MG63 (cell line): ENCODE data around the gene CCDC120. TPM values are rescaled to one million over a fixed set of nuclear protein-coding genes. Genes with fewer than 3 reads are reported as not detected.
A peak's percentile ranks its signal among the peaks of the same experiment; 100 is the strongest.

ENCODE experiments used
- DNase-seq: peaks from one replicate; pipeline ENCODE4 v3.0.0-alpha.2; 2020
- H3K27me3 ChIP-seq: fragments of 250-450 bp; sonication (Bioruptor Pico); 2 replicates; pipeline ENCODE4 v1.5.1; 2020; ENCODE audit warnings: mild to moderate bottlenecking, moderate library complexity
- H3K36me3 ChIP-seq: fragments of 250-450 bp; sonication (Bioruptor Pico); 2 replicates; pipeline ENCODE4 v1.5.1; 2020; ENCODE audit warnings: mild to moderate bottlenecking, moderate library complexity
- H3K4me3 ChIP-seq: fragments of 250-450 bp; sonication (Bioruptor Pico); 2 replicates; pipeline ENCODE4 v1.5.1; 2020; ENCODE audit warnings: mild to moderate bottlenecking, moderate library complexity
- H3K9me3 ChIP-seq: fragments of 250-450 bp; sonication (Bioruptor Pico); 2 replicates; pipeline ENCODE4 v1.5.1; 2020; ENCODE audit warnings: mild to moderate bottlenecking, moderate library complexity
- total RNA-seq: library from RNA; depleted of rRNA; stranded (reverse); fragments of >200 nt; shearing (Covaris generic); gene quantifications from 2 replicates; pipeline ENCODE4 v1.2.3, GENCODE V29; 2014; ENCODE audit warnings: low replicate concordance

The CCDC120 gene
- total RNA-seq, 1 experiment from 2014 or later = 0.59 TPM

- peak; percentile 91 for DNase-seq
- Histone ChIP-seq H3K27me3 (no peaks in the 10 kb centered on the region), H3K36me3 (no peaks in the 10 kb centered on the region; the same call in none of the 2 replicates), H3K4me3 (peak within 1 kb of the TSS; percentile 73), H3K9me3 (no peaks in the 10 kb centered on the region)
Observed at GRCh38 chrX:49073601-49074575, 15.1 kb downstream of the CCDC120 start, which contains the start of gene PRAF2. TSS of gene PRAF2 (minus strand) at chrX:49074002. CDS start at chrX:49073987, 15 bp downstream.

DNA sequence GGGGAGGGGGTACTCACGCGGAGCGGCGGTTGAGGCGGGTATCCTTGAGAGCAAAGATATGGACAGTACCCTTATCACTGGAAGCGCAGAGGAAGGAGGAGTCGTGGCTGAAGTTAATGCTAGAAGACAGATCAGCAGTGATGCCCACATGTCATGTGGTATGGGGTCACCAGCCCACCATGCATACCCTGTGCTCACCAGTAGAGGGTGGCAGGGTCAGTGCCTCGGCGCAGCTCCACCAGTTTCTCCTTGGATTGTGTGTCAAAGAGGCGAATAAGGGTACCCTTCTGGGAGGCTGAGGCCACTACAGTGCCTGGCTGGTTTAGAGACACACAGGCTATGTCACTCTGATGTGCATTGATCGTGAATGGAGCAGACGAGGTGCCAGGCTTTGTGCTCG is 16.5 kb downstream of the CCDC120 start:
- Histone ChIP-seq H3K9me3 (no peaks in the 10 kb centered on the region), H3K36me3 (no peaks in the 10 kb centered on the region; the same call in none of the 2 replicates), H3K4me3 (no peak overlapping the region), H3K27me3 (no peaks in the 10 kb centered on the region)
- DNase-seq = no peak

DNA sequence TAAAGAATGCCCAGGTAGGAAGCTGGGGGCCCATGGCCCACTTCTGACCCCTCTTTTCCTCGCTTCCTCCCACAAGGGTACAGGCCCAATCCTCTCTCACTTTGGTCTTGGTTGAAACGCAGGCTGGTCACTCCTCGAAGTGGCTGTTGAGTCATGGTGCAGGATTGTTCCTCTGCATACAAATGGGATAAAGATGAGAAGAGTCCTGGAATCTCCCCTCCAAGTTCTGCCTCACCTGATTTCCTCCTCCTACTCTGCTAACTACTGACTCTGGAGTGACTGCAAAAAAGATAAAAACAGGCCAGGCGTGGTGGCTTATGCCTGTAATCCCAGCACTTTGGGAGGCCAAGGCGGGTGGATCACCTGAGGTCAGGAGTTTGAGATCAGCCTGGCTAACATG is 19.1 kb downstream of the CCDC120 start:
- Histone ChIP-seq H3K27me3 (no peaks in the 10 kb centered on the region), H3K36me3 (no peaks in the 10 kb centered on the region; the same call in none of the 2 replicates), H3K9me3 (no peaks in the 10 kb centered on the region), H3K4me3 (no peak overlapping the region)
- no peak for DNase-seq

DNA sequence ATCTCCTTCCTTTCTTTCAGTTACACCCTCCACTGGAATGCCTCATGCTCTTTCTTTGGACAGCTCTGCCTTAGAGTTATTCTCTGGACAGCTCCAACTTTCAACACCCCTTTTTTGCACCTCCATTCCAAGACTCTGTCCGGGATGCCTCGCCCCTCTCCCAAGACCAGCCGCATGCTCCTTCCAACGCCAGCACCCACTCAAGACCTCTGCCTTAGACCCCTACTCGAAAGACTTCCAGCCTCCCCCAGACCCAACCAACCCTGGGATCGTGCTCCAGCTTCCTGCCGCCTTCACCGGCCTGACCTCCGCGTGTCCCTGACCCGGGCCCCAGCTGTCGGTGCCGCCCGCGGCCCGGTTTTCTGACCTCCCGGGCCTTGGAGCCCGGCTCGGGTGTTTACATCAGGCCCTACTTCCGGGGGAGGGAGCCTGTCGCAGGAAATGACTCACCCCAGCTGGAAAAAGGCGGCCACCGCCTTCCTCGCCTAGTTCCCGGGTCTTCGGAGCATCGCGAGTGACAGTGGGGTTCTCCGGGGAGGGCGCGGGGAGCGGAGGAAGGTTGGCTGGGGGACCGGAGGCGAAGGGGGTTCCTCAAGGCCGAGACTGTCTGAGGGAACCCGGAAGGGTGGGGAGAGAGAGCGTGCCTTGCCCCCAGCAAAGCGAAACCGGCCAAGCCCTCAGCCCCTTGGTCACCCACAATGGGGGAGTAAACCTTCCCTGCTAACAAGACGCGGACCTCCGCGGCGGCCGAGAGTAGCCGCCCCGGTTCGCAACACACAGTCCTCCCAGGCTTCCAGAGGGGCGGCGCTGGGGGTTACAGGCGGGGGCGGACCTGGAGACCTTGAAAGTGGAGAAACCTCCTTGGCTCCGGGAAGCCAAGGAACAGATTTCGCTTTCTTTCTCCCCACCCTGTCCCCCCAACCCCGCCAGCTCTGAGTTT is 21.0 kb downstream of the CCDC120 start, which contains the start of gene WDR45:
WDR45 (minus strand) TSS at position 399 of the 940 bp plus-strand sequence. CDS start 1,792 bp downstream, outside the sequence.
- Histone ChIP-seq H3K36me3 (no peaks in the 10 kb centered on the region; the same call in 1 of the 2 replicates), H3K27me3 (no peaks in the 10 kb centered on the region), H3K4me3 (peak within 1 kb of the TSS; percentile 83), H3K9me3 (no peaks in the 10 kb centered on the region)
- DNase-seq = peak; percentile 80

DNA sequence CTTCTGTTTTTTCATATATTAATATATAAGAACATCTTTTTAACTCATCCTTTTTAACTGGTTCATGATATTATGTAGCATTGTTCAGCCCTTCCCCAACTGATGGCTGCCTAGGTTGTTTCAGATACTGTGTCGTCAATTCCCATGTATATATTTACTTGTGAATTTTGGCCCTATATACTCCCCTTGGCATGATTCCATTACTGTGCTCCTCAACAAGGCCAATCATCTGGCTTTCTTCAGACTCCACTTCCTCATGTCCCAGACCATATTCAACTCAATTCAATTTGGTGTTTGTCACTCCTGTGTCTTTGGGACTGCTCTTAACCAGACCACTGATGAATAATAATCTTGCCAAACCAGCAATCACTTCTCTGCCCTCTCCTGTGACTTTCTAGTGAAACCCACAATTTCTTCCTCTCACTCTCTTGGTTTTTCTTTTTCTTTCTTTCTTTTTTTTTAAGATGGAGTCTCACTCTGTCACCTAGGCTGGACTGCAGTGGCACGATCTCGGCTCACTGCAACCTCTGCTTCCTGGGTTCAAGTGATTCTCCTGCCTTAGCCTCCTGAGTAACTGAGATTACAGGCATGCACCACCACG is 23.6 kb downstream of the CCDC120 start:
- Histone ChIP-seq H3K27me3 (no peaks in the 10 kb centered on the region), H3K4me3 (no peak overlapping the region), H3K36me3 (no peaks in the 10 kb centered on the region), H3K9me3 (no peaks in the 10 kb centered on the region)
- DNase-seq = no peak

GRCh38 chrX:49089553-49089952 is 30.8 kb downstream of the CCDC120 start:
- Histone ChIP-seq H3K9me3 (no peaks in the 10 kb centered on the region), H3K4me3 (no peak overlapping the region), H3K36me3 (no peaks in the 10 kb centered on the region), H3K27me3 (no peaks in the 10 kb centered on the region)
- DNase-seq = no peak

- Histone ChIP-seq H3K27me3 (no peaks in the 10 kb centered on the region), H3K4me3 (no peak overlapping the region), H3K36me3 (no peaks in the 10 kb centered on the region), H3K9me3 (no peaks in the 10 kb centered on the region)
- no peak for DNase-seq
Observed at GRCh38 chrX:49096419-49096818, 37.6 kb downstream of the CCDC120 start.

DNA sequence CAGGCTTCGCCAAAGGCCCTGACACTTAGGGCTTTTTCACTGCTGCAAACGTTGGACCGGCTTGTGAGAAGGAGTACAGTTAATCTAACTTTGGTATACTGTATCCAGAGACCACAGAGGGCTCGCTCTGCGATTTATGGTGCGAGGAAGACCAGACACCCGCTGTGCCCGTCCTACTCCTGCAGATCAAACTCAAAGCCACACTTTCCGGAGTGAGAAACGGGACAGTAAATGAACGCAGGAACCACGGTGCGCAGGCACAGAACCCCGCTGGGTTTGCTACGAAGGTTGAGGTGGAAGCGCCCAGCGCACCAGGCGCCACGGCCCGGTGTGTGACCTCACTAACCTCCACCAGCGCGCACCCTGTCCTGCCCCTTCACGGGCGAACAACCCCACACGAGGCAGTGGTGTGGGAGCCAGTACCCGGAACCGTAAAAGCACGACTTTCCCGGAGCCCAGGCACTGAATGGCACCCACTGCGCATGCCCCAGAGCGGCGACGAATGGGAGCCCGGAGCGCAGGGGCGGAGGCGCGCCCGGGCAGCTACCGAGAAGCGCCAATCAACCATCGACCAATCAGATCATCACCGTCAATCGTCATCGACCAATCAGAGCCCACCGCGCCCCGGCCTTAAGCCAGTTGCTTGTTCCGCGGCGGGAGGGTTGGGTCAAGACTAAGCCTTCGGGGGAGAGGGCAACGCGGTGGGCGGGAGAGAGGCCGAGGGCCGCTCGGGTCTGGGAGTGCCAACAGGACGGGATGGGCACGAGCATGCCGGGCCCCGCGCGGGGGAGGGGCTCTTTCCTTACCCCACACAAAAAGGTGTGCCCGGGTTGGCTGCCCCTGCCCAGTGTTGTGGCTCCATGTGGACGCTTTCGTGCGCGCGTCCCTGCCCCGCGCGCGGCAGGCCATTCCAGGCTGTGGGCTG is 42.2 kb downstream of the CCDC120 start:
- Histone ChIP-seq H3K4me3 (peak overlapping the region; percentile 79), H3K36me3 (no peaks in the 10 kb centered on the region), H3K9me3 (no peaks in the 10 kb centered on the region), H3K27me3 (no peaks in the 10 kb centered on the region)
- DNase-seq = peak; percentile 91

GRCh38 chrX:49101629-49101984 is 42.8 kb downstream of the CCDC120 start:
- Histone ChIP-seq H3K4me3 (peak overlapping the region; percentile 79), H3K27me3 (no peaks in the 10 kb centered on the region), H3K9me3 (no peaks in the 10 kb centered on the region), H3K36me3 (no peaks in the 10 kb centered on the region)
- no peak for DNase-seq

- H3K4me3 ChIP-seq = no peak overlapping the region
- H3K27me3 ChIP-seq = no peaks in the 10 kb centered on the region
- DNase-seq = no peak
- no peaks in the 10 kb centered on the region for H3K36me3 ChIP-seq
- no peaks in the 10 kb centered on the region for H3K9me3 ChIP-seq
Observed at GRCh38 chrX:49102190-49102589, 43.4 kb downstream of the CCDC120 start.

DNA sequence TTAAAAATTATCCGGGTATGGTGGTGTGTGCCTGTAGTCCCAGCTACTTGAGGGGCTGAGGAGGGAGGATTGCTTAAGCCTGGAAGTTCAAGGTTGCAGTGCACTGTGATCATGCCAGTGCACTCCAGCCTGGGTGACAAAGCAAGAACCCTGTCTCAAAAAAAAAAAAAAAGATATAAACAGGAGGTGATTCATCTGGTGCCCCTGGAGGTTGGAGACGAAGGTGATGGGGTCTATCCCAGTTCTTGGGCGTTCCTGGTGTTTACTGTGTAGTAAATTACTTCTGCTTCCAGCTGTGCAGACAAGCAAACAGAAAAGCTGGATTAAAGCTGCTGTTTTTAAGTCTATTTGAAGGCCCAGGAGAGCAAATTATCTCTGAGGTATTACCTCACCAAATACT is 44.8 kb downstream of the CCDC120 start:
- no peak overlapping the region for H3K4me3 ChIP-seq
- H3K9me3 ChIP-seq = no peaks in the 10 kb centered on the region
- no peaks in the 10 kb centered on the region for H3K36me3 ChIP-seq
- H3K27me3 ChIP-seq = no peaks in the 10 kb centered on the region
- DNase-seq = no peak

GRCh38 chrX:49106296-49106695 is 47.5 kb downstream of the CCDC120 start:
- no peaks in the 10 kb centered on the region for H3K27me3 ChIP-seq
- DNase-seq = no peak
- H3K36me3 ChIP-seq = no peaks in the 10 kb centered on the region

DNA sequence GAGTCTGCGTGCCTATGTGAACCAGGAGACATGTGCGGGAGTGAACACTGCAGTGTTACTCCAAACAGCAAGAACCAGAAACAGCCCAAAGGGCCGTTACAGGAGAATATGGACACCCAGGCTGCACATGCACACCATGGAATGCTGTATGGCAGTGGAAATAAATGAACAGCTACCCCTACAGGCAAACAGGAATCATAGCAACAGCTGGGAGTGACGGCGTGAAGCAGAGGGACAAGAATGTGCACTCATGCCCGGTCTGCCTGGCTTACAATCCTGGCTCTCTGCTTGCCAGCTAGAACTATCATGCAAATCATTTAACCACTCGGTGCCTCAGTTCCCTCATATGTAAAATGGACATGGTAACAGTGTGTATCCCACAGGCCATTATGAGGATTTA is 48.1 kb downstream of the CCDC120 start:
- H3K4me3 ChIP-seq = no peak overlapping the region
- H3K9me3 ChIP-seq = no peaks in the 10 kb centered on the region
- DNase-seq = no peak
- no peaks in the 10 kb centered on the region for H3K27me3 ChIP-seq
- no peaks in the 10 kb centered on the region for H3K36me3 ChIP-seq

More at GRCh38 chrX:49106296-49106695, 47.5 kb downstream of the CCDC120 start:
- Histone ChIP-seq H3K9me3 (no peaks in the 10 kb centered on the region), H3K4me3 (no peak overlapping the region)

GRCh38 chrX:49108641-49109040 is 49.8 kb downstream of the CCDC120 start:
- Histone ChIP-seq H3K9me3 (no peaks in the 10 kb centered on the region), H3K27me3 (no peaks in the 10 kb centered on the region), H3K4me3 (no peak overlapping the region), H3K36me3 (no peaks in the 10 kb centered on the region; the same call in 1 of the 2 replicates)
- no peak for DNase-seq

GRCh38 chrX:49110417-49110816 is 51.6 kb downstream of the CCDC120 start:
- H3K9me3 ChIP-seq = no peaks in the 10 kb centered on the region
- no peak for DNase-seq
- H3K4me3 ChIP-seq = no peak overlapping the region
- H3K36me3 ChIP-seq = no peaks in the 10 kb centered on the region; the same call in 1 of the 2 replicates
- H3K27me3 ChIP-seq = no peaks in the 10 kb centered on the region
